Stimulated activated CD8-positive, alpha-beta memory T cell treated with anti-CD3 and anti-CD28 coated beads, Interleukin-12 subunit alpha, Interleukin-12 subunit beta, amount 100 ng/mL, for 24 hours (primary cell): ENCODE data around the gene SETBP1.
"Not testable (repeated sequence)": the region's sequence is repeated elsewhere in the genome, so short reads cannot be mapped to it uniquely, and the experiment has no call there.

Experiments
- DNase-seq: peaks from one replicate; pipeline ENCODE4 v3.0.0-alpha.2; 2020; ENCODE audit errors: extremely low read depth

The SETBP1 gene

DNA sequence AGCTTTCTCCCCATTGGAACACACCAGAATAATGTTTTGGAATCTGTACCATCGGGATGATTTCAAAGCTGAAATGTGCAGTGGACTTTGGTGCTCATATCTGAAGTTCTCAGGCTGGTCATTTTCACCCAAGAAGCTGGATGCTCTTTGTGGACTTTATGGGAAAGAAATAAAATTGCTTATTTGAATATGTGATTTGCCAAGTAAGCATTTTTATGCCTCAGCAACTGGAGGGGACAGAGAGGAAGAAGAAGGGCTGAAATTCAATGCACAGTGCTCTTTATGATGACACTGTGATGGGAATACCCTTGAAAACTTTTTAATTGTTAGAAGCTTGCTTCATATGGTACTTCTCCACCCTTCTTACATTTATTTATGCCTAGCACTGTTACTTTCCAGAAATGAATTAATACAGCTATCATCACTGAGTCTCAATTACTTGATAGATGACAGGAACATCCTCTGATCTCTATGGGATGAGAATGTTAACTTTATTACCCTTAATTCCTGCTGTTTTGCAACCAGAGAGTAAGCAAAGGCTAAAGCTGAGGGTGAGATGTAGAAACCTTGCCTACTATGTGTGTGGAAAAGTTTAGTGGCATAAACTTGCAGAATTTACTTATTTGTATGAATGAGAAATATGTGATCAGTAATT, 23.6 kb downstream of the SETBP1 start:
- DNase-seq = no peak

- DNase-seq = no peak
Measured at GRCh38 chr18:44705075-44705675, 24.5 kb downstream of the SETBP1 start.

DNA sequence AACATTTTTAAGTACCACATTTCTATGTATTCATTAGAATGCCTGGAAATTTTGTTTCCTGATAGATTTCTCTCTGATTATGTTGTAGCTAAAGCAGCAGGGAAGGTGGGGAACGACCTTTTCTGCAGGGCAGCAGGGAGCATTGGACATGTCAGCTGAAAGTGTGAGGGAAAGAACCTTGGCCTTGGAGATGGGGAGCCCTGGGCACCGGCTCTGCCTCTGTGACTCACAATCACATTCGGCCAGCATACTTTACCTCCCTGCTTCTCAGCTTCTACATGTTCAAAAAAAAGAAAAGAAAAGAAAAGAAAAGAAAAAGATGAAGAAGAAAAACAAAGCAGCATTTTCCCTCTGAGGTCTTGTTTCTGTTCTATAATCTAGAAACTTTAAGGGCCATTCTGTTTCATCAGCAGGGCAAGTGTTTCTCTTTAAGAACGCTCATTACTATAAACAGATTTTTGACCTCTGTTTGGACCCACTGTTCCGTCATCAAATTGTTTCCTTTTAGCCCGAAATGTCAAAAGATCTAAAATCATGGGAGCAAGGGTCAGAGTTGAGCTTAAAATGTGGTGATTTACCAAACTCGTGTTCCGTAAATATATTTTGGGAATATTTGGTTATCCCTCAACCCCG, 27.9 kb downstream of the SETBP1 start:
- DNase-seq = no peak

- no peak for DNase-seq
Measured at GRCh38 chr18:44709307-44710126, 28.8 kb downstream of the SETBP1 start.

- no peak for DNase-seq
Measured at GRCh38 chr18:44710931-44711330, 30.2 kb downstream of the SETBP1 start.

DNA sequence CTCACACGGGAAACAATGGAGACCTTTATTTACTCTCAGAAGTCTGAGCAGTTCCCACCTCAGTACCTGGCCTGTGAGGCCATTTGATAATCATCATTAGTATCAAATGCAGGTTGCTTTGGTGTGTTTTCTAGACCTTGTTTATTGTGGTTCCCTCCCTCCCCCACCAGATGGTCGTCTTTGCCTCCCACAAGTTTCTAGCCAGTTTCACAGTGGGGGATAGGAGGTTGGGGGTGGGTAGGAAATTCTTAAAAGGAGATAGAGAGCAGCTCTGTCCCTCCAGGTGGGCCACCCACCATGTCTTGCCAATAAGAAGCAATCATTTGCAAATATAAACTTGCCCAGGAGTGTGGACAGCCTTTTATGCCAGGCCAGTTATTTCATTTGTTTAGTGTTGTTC, 31.3 kb downstream of the SETBP1 start:
- DNase-seq = no peak

DNA sequence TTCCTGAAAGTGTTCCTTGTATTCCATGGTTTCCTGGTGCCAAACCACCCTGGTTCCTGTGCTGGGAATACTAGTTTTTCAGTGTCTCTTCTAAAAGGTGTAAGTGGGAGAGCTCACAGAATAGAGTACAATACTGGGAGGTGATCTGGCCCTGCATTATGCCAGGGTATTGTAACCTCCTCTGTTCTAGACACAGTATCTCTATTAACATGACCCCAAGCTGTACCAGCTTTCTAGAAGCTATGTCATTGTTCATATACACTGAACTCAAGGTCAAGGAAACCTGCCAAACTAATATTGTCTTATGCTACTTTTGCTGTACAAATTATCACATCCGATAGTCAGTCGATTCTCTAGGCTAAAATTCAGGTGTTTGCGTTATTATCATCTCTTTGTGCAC, 32.7 kb downstream of the SETBP1 start:
- DNase-seq = no peak

GRCh38 chr18:44714376-44714775, 33.7 kb downstream of the SETBP1 start:
- DNase-seq = no peak

GRCh38 chr18:44715245-44715644, 34.6 kb downstream of the SETBP1 start:
- DNase-seq = no peak

GRCh38 chr18:44715842-44716241, 35.2 kb downstream of the SETBP1 start:
- no peak for DNase-seq

- DNase-seq = no peak
Measured at GRCh38 chr18:44716697-44717163, 36.0 kb downstream of the SETBP1 start.

- DNase-seq = no peak
Measured at GRCh38 chr18:44719519-44720060, 38.9 kb downstream of the SETBP1 start.

DNA sequence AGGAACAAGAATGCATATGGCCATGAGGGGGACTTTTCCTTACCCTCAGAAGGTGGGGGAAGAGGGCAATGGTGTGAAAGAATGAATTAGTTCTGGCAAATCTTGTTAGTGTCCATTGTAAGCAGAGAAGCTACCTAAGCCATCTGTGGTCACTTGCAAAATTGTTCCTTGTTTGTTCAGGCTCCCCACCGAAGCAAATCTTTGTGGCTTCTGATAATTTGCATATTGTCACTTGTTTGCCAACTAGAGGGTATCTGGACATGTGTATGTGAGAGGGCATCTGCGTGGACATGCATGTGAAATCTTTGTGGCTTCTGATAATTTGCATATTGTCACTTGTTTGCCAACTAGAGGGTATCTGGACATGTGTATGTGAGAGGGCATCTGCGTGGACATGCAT, 41.1 kb downstream of the SETBP1 start:
- not testable (repeated sequence) for DNase-seq

DNA sequence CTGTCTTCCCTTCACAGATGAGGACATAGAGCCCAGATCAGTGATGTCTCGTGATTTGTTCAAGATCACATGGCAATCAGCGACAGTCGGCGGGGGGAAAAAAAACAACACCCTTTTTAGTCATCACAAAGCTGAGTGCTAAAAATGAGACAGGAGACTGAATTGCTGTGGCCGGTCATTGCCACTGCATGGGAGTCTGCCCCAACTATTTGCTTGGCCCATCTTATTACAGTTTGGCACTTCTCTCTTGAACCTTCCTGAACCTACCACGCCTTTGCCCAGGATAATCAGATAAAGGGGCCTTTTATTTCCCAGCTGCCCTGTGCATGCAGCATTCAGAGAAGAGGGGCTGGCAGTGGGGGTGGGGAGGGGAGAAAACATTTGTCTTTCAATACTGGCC, 42.7 kb downstream of the SETBP1 start:
- no peak for DNase-seq

DNA sequence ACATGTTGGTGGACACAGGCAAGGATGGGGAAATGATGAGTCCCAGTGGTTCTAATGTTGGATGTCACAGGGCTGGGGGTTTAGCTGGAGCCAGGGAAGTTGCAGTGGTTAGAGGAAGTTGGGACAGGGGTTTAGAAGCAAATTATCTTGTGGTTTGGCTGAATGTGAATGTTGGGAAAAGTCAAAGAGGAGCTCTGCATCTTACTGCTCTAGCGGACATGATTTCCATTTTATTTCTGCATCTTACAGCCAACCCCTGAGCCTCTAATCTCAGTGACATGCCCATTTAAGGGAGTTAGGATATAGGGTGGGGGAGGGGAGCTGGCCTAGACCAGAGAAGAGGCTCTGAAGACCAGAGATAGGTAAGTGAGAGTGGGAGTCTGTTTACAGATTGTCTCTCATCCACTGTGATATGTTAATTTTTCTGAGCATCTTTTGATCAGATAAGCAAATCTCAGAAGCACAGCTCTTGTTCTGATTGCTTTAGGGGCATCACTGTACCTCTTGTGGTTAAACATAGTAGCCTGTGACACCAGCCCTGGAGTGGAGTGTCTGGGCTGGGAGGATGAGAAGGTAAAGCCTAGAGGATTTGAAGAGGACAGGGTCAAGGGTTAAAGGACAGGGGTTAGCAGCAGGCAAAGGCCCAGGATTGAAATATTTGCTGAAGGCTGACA, 43.6 kb downstream of the SETBP1 start:
- no peak for DNase-seq

GRCh38 chr18:44725300-44726058, 44.8 kb downstream of the SETBP1 start:
- peak; percentile 45 for DNase-seq

DNA sequence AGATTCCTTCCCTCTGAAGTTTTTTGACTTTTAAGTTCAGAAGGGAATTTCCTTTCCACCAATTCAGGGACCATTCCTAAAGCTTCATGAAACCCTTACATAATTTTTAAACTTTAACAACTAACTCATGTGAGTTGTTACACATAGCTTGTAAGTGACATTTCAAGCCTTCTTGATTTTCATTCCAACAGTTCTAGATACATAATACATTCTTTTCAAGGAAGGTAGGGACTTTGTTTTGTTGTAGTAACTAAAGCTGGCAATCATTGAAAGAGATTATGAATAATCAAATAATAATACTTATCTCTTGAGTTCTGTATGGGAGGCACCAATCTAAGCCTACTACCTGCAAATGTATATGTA, 45.4 kb downstream of the SETBP1 start:
- DNase-seq = no peak

DNA sequence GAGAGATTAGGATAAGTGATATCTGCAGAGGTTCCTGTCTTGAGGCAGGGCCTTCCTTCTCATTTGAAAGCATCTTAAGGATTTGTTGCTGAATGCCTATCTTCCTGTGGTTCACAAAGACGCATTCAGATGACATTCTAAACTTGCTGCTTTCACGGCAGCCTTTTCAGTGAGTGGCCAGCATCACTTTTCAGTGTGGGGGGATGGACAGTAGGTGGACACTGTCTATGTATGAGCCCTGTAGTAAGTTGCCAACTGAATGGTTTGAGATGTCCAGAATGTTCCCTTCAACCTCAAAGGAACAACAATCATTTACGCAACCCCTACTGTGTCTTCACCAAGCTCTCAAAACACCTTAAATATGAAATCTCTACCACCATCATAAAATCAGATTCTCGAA, 46.6 kb downstream of the SETBP1 start:
- no peak for DNase-seq

- DNase-seq = no peak
Measured at GRCh38 chr18:44729631-44730101, 49.0 kb downstream of the SETBP1 start.

GRCh38 chr18:44730803-44731529, 50.3 kb downstream of the SETBP1 start:
- DNase-seq = no peak
